HG02623 (cell line): ENCODE data around the gene ATP5ME.
A peak's percentile ranks its signal among the peaks of the same experiment; 100 is the strongest.

Experiments used
- ATAC-seq: cut with Tn5 transposase; IDR thresholded peaks from one replicate; pipeline ENCODE4 v1.9.1; 2021; ENCODE audit warnings: moderate library complexity; ENCODE audit not compliant: unreplicated experiment

ATP5ME gene

GRCh38 chr4:684623-685327 is 10.7 kb upstream of the ATP5ME start:
- no peak for ATAC-seq

- ATAC-seq, result no peak
Observed at GRCh38 chr4:683982-684622, 10.0 kb upstream of the ATP5ME start.

- ATAC-seq, result no peak
Observed at GRCh38 chr4:683247-683897, 9.3 kb upstream of the ATP5ME start.

- no peak for ATAC-seq
Observed at GRCh38 chr4:682490-683172, 8.6 kb upstream of the ATP5ME start.

GRCh38 chr4:681736-682451 is 7.8 kb upstream of the ATP5ME start:
- no peak for ATAC-seq

GRCh38 chr4:680928-681645 is 7.0 kb upstream of the ATP5ME start:
- ATAC-seq, result no peak

GRCh38 chr4:680551-680927 is 6.5 kb upstream of the ATP5ME start:
- no peak for ATAC-seq

GRCh38 chr4:680091-680490 is 6.0 kb upstream of the ATP5ME start:
- ATAC-seq, result no peak

GRCh38 chr4:679629-680028 is 5.6 kb upstream of the ATP5ME start:
- no peak for ATAC-seq

GRCh38 chr4:679104-679481 is 5.0 kb upstream of the ATP5ME start:
- no peak for ATAC-seq

GRCh38 chr4:678331-679103 is 4.4 kb upstream of the ATP5ME start:
- ATAC-seq, result no peak

GRCh38 chr4:677431-678293 is 3.6 kb upstream of the ATP5ME start:
- ATAC-seq, result no peak

- no peak for ATAC-seq
Observed at GRCh38 chr4:676871-677235, 2.8 kb upstream of the ATP5ME start.

GRCh38 chr4:675980-676870 is 2.1 kb upstream of the ATP5ME start:
- ATAC-seq, result peak; percentile 20

- ATAC-seq, result no peak
Observed at GRCh38 chr4:675036-675882, 1.2 kb upstream of the ATP5ME start.

GRCh38 chr4:673349-674091 is 556 bp downstream of the ATP5ME start:
- no peak for ATAC-seq
